H1 (cell line): Measurements from ENCODE around the gene NLRC3. TPM values are rescaled to one million over a fixed set of nuclear protein-coding genes. Genes with fewer than 3 reads are reported as not detected.

Experiments used
- CBX5 ChIP-seq: fragments of 300-800, 300-1000 bp; sonication (generic); IDR thresholded peaks from 2 replicates; pipeline ENCODE4 v1.7.1; 2016; ENCODE audit warnings: antibody characterized with exemption, low read length, low read depth
- CHD7 ChIP-seq: fragments of 300-600 bp; sonication (generic); IDR thresholded peaks from 2 replicates; pipeline ENCODE4 v1.7.1; 2012; ENCODE audit warnings: low read length, moderate library complexity, mild to moderate bottlenecking, inconsistent platforms; ENCODE audit not compliant: insufficient replicate concordance
- CREB1 ChIP-seq: IDR thresholded peaks from 2 replicates; pipeline ENCODE4 v1.6.1; 2012; ENCODE audit warnings: inconsistent platforms
- HDAC2 ChIP-seq, 2 experiments: fragments of 300-600 bp in 1 of 2; sonication (generic) in 1 of 2; IDR thresholded peaks; 2 replicates each; pipeline ENCODE4 v1.6.1; 2011 to 2012; ENCODE audit warnings: low read depth in 2 of 2, low read length in 2 of 2, mild to moderate bottlenecking in 2 of 2, moderate library complexity in 2 of 2, borderline replicate concordance in 1 of 2, inconsistent platforms in 1 of 2
- JUND ChIP-seq: IDR thresholded peaks from 2 replicates; pipeline ENCODE4 v1.6.1; 2011; ENCODE audit warnings: mild to moderate bottlenecking, improper control_type of control experiment, low read length
- NANOG ChIP-seq: IDR thresholded peaks from 2 replicates; pipeline ENCODE4 v1.6.1; 2011; ENCODE audit warnings: low read length, low read depth, mild to moderate bottlenecking, inconsistent platforms; ENCODE audit not compliant: insufficient read depth, poor library complexity, severe bottlenecking
- RFX5 ChIP-seq: IDR thresholded peaks from 2 replicates; pipeline ENCODE4 v1.6.1; 2011; ENCODE audit warnings: low read depth, low read length, improper control_type of control experiment, borderline replicate concordance
- SUZ12 ChIP-seq: fragments of 200-600 bp; sonication (generic); IDR thresholded peaks from 2 replicates; pipeline ENCODE4 v1.6.1; 2012; ENCODE audit warnings: mild to moderate bottlenecking, inconsistent platforms, low read length, moderate library complexity, mixed read lengths
- TAF7 ChIP-seq: optimal IDR thresholded peaks from 2 replicates; pipeline ENCODE3; 2011; ENCODE audit warnings: low read depth, mild to moderate bottlenecking, inconsistent platforms, low read length, moderate library complexity, borderline replicate concordance
- TEAD4 ChIP-seq: IDR thresholded peaks from 2 replicates; pipeline ENCODE4 v1.6.1; 2012; ENCODE audit warnings: low read depth, low read length, inconsistent platforms, mixed read lengths
- YY1 ChIP-seq: IDR thresholded peaks from 2 replicates; pipeline ENCODE4 v1.6.1; 2011; ENCODE audit warnings: low read depth, mild to moderate bottlenecking, low read length
- ZNF274 ChIP-seq: IDR thresholded peaks from 2 replicates; pipeline ENCODE4 v1.7.0; 2012; ENCODE audit warnings: low read length, borderline replicate concordance; ENCODE audit errors: extremely low read depth
- polyA plus RNA-seq, 7 experiments: library from polyadenylated mRNA; depleted of rRNA in 3 of 7; stranded (reverse) in 5 of 7; unstranded in 2 of 7; fragments of >200 nt in 5 of 7; fragments of 200-250 nt in 2 of 7; gene quantifications; 1 replicate in 5 of 7; 2 replicates in 1 of 7; 4 replicates in 1 of 7; pipeline versions ENCODE4 v1.2.1 to v1.2.3, GENCODE V29; 2011 to 2013; ENCODE audit warnings: missing spikeins in 2 of 7, mixed read lengths in 2 of 7
- total RNA-seq: library from RNA; stranded (reverse); fragmentation: NEBNext Ultra II Directional; extraction: Animal tissue kit (Norgen Biotek cat#: 25700); gene quantifications from 2 replicates; pipeline ENCODE4 v1.2.1, GENCODE V29; 2021

NLRC3 gene
- total and polyA plus RNA-seq, 2 of the 8 experiments (the other 6 are each of a cell fraction or from before 2014, with no cell fraction given), result 0.18 to 0.20 TPM

- TF ChIP-seq CHD7 (no peak), JUND (no peak), TAF7 (no peak), NANOG (no peak), RFX5 (no peak), CBX5 (no peak), ZNF274 (no peak), HDAC2 (IDR thresholded peaks at IDR 0.05; ENCODE audit: borderline replicate concordance in 1 of 2, low read depth in 2 of 2, low read length in 2 of 2) (no peak), TEAD4 (no peak), YY1 (no peak), SUZ12 (no peak), CREB1 (no peak)
These were observed 15.6 kb downstream of the NLRC3 start (continued) for GRCh38 chr16:3561626-3562025.
